SH-SY5Y (cell line): ENCODE results near the gene GTPBP3.

Source experiments
- GATA2 ChIP-seq: IDR thresholded peaks from 2 replicates; pipeline ENCODE4 v1.6.1; 2011; ENCODE audit warnings: mild to moderate bottlenecking, low read depth, low read length
- GATA3 ChIP-seq: IDR thresholded peaks from 2 replicates; pipeline ENCODE4 v1.6.1; 2011; ENCODE audit warnings: low read depth, mild to moderate bottlenecking, low read length, moderate library complexity

Gene GTPBP3

DNA sequence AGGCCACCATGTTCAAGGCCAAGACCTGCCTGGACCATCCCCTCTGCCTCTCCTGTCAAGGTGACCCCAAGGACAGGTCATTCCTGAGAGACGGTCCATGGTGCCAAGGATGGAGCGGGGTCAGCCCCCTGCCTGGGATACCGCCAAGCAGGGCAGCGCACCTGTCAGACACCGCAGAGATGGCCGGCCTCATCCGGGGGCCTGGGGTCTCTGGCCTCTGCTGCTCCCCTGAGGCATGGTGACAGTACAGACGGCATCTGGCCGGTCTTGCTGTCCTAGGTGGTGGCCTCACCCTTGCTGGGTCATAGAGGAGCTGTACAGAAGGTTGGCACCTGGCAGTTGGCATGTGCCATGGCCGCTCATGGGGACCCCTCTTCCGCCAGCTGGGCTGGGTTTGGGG lies 16.9 kb upstream of the GTPBP3 start:
- TF ChIP-seq GATA3: no peak
- TF ChIP-seq GATA2: no peak

- no peak for TF ChIP-seq GATA3
These were observed 15.5 kb upstream of the GTPBP3 start for GRCh38 chr19:17321655-17322489.

- no peak for TF ChIP-seq GATA2
- no peak for TF ChIP-seq GATA3
These were observed 14.5 kb upstream of the GTPBP3 start for GRCh38 chr19:17322854-17323253.

DNA sequence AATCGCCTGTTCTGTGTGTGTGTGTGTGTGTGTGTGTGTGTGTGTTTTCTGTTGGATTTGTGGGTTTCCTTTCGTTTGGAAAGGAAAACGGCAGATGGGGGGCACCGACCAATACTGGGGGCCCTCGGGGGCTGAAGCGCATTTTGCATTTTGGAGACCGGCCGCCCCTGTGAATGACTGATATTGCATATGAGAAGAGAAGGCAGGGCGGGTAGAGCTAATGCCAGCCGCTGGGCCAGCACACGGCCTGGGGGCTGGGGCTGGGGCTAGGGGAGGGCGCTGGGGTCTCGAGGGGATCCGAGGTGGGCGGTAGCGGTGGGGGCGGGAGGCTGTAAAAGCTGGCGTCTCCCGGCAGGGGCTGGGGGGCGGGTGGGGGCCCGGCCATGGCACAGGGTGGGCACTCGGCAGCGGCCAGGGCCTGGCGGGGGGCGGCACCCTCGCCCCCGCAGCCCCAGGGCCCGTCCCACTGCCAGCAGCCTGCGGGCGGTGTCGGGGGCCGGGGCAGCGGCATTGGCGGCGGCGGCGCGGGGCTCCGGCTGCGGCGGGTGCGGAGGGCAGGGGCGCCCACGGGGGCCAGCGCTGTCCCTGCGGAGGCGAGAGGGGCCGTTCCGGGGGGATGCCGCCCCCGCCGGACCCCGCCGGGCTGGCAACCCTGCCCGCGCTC lies 13.9 kb upstream of the GTPBP3 start:
- no peak for TF ChIP-seq GATA3
- TF ChIP-seq GATA2: no peak

DNA sequence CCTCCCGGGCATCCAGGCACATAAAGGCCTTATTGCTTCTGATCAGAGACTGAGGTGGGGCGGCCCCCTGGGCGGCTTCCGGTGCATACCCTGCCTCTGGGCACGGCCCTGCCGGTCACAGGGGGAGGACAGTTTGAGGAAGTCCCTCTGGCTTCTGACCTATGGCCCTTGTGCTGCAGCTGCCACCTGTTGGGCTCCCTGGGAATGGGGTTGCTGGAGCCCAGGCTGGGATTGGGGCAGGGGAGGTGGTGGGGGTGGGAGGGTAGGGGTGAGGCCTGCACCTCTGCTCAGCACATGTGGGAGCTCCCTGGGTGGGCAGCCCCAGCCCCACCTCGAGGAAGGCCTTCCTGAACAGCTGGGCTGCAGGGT lies 13.4 kb upstream of the GTPBP3 start:
- TF ChIP-seq GATA3 (no peak), GATA2 (no peak)

GRCh38 chr19:17324357-17325114 lies 12.8 kb upstream of the GTPBP3 start:
- no peak for TF ChIP-seq GATA2
- no peak for TF ChIP-seq GATA3

DNA sequence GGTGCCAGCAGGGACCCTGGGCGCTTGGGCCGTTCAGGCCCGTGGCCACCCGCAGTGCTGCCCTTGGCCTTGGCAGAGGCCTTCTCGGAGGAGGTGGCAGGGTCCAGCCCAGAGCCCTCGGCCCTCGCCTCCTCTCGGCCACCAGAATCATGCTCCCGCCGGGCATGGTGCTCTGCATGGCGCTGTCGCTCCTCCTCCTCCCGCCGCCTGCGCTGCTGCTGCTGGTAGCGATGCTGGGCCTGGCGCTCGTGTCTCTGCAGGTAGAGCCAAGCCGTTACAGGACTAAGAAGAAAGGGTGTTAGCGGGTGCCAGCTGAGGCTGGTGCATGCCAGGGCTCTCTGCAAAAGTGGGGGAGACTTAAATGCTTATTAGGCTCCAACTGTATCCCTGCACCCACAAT lies 12.2 kb upstream of the GTPBP3 start:
- no peak for TF ChIP-seq GATA3
- no peak for TF ChIP-seq GATA2

DNA sequence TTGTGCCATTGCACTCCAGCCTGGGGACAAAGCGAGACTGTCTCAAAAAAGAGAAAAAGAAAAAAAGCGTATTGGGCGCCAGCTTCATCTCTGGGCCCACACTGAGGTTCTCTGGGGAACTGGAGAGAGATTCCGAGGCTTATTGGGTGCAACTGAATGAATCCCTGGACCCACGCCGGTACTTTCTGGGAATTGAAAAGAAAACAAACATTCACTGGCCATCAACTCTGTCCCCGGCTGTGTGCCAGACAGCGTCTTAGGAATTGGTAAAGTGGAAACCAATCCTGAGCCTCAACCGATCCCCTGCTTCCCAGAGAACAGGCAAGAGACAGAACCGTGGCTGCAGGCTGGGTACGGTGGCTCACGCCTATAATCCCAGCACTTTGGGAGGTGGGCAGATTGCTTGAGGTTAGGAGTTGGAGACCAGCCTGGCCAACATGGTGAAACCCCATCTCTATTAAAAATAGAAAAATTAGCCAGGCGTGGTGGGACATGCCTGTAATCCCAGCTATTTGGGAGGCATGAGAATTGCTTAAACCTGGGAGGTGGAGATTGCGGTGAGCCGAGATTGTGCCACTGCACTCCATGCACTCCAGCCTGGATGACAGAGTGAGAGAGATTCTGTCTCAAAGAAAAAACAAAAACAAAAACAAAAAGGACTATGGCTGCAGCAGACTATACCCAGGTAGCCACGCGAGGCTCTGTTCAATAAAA lies 11.3 kb upstream of the GTPBP3 start:
- TF ChIP-seq GATA3 (no peak), GATA2 (no peak)

- no peak for TF ChIP-seq GATA3
These were observed 10.8 kb upstream of the GTPBP3 start for GRCh38 chr19:17326595-17326966.

GRCh38 chr19:17327068-17327653 lies 10.2 kb upstream of the GTPBP3 start:
- TF ChIP-seq GATA3 (no peak), GATA2 (no peak)

DNA sequence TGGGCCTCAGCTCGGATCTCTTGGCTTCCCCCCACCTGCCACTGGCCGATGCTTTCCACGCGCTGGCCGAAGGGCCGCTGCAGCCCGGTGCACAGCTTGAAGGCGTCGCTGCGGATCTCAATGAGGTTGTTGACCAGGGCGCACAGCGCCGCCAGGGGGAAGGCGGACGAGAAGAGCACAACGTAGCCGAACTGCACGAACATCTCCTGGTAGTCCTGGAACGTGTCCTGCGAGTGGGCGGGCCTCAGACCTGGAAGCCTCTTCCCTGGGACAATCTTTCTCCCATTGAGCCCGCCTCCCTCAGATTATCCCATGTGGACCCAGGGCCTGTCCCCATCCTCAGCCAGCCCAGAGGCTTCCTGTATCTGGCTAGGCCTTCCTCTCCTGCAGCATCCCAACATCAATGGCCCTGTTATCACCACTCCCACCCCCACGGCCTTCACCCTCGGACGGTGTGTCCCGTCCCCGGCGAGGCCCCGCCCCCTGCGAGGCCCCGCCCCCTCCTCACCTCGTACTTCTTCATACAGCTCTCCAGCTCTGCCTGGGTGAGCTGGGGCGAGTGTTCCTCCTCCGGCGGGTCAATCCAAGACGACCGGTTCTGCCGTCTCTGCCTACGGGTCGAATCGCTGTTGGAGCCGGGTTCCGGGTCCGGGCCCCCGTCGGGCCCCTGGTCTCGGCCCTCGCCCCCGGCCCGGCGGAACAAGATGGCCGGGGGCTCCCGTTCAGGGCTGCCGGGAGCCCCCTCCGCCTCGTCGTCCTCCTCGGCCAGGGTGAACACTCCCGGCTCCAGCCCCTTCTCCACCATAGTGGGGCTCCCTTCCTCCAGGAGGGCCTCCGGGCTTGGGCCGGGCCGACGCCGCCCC lies 9.5 kb upstream of the GTPBP3 start:
- TF ChIP-seq GATA3 (no peak), GATA2 (no peak)

DNA sequence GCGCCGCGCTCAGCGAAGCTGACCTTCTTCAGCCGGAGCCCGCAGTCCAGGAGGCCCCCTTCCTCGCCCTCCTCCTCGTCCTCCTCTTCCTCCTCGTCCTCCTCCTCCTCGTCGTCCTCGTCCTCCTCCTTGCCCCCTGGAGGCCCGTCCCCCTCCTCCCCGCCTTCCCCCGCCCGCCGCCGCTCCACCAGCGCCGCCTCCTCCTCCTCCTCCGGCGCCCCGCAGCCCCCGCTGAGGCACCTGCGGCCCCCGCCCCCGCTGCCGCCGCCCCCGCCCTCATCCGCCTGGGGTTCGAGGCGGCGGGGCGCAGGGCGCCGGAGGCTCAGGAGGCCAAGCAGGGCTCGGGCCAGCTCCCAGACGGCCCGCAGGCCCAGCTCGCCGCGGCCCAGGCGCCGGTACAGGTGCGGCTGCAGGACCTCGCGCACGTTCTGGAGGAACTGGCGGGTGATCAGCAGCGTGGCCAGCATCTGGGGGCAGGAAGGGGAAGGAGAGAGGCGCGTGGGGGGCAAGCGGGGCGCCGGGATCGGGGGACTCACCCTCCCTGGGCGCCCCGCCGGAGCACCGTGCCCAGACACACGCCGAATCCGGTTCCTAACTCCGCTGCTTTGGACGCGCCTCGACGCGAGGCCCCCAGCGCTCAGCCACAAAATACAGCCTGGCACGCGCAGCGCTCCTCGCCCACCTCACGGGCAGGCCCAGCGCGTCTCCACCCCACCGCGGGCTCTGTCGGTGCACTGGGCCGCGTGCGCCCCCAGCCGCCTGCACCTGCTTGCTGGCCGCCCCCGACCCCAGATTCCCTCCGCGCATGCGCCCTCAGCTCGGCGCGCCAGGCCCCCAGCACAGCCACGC lies 8.6 kb upstream of the GTPBP3 start:
- TF ChIP-seq GATA2 (no peak), GATA3 (no peak)
